GM23338 (cell line): Measurements from ENCODE around the gene PPFIA1.

Source experiments
- CREB1 ChIP-seq: fragments of 250-450 bp; sonication (Bioruptor Pico); IDR thresholded peaks from 2 replicates; pipeline ENCODE4 v1.5.0; 2020; ENCODE audit warnings: low read depth, mild to moderate bottlenecking, moderate library complexity
- EZH2 ChIP-seq: fragments of 200-600 bp; sonication (generic); IDR thresholded peaks from one replicate; pipeline ENCODE4 v1.8.0; 2017; ENCODE audit warnings: antibody characterized with exemption, mild to moderate bottlenecking, low read depth; ENCODE audit not compliant: unreplicated experiment
- EZH2phosphoT487 ChIP-seq: fragments of 200-600 bp; sonication (generic); IDR thresholded peaks from one replicate; pipeline ENCODE4 v1.8.1; 2018; ENCODE audit warnings: antibody characterized with exemption; ENCODE audit not compliant: unreplicated experiment
- JUNB ChIP-seq: IDR thresholded peaks from one replicate; pipeline ENCODE4 v1.6.1; 2016; ENCODE audit warnings: antibody characterized with exemption; ENCODE audit not compliant: unreplicated experiment
- NANOG ChIP-seq: IDR thresholded peaks from 2 replicates; pipeline ENCODE4 v1.6.1; 2016; ENCODE audit warnings: antibody characterized with exemption, borderline replicate concordance
- POLR2AphosphoS5 ChIP-seq: IDR thresholded peaks from 2 replicates; pipeline ENCODE4 v1.6.1; 2016; ENCODE audit warnings: antibody characterized with exemption, low read depth
- STAT1 ChIP-seq: IDR thresholded peaks from one replicate; pipeline ENCODE4 v1.6.1; 2016; ENCODE audit warnings: antibody characterized with exemption; ENCODE audit not compliant: unreplicated experiment
- ZNF114 ChIP-seq: fragments of 250-450 bp; sonication (Bioruptor Pico); IDR thresholded peaks from 2 replicates; pipeline ENCODE4 v1.5.0; 2020; ENCODE audit warnings: mild to moderate bottlenecking, moderate library complexity
- TF ChIP-seq, protein P1 (sequence below): IDR thresholded peaks from one replicate; pipeline ENCODE4 v1.6.1; 2018; ENCODE audit warnings: antibody characterized with exemption; ENCODE audit not compliant: unreplicated experiment
- TF ChIP-seq, protein P2 (sequence below), 2 experiments: fragments of 200-600 bp in 1 of 2; sonication (generic) in 1 of 2; conservative IDR thresholded peaks; 2 replicates each; pipeline versions ENCODE4 v1.5.1 to v1.6.1; 2016 to 2017; ENCODE audit warnings: antibody characterized with exemption in 2 of 2, low read depth in 2 of 2, mild to moderate bottlenecking in 2 of 2, moderate library complexity in 1 of 2
- TF ChIP-seq, protein P3 (sequence below): IDR thresholded peaks from 2 replicates; pipeline ENCODE4 v1.6.1; 2016; ENCODE audit warnings: antibody characterized with exemption

DNA sequence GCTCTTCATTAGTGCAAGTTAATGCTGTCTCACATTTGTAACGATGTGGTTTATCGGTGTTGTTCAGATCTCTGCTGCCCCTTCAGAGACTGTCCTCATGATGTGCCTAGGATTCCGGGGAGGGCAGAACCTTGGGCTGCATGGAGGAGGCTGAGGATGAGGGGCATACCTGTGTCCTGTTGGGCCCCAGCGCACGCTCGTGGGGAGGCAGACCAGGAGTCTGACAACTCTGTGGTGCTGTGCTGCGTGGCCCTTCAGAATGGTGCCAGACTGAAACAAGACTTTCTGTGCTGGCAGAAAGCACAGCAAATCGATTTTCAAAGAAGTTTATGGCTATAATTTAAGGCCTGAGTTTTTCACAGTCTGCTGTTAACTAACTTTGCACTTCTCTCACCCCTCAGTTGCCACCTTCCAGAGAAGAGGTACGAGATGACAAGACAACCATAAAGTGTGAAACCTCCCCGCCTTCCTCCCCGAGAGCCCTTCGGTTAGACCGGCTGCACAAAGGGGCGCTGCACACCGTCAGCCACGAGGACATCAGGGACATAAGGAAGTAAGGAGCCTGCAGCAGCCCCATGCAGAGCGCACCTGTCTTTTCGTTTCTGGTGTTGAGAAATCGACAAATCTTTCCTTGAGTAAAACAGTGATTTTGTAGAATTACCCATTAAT is 83.5 kb downstream of the PPFIA1 start:
- TF ChIP-seq, protein P1, sequence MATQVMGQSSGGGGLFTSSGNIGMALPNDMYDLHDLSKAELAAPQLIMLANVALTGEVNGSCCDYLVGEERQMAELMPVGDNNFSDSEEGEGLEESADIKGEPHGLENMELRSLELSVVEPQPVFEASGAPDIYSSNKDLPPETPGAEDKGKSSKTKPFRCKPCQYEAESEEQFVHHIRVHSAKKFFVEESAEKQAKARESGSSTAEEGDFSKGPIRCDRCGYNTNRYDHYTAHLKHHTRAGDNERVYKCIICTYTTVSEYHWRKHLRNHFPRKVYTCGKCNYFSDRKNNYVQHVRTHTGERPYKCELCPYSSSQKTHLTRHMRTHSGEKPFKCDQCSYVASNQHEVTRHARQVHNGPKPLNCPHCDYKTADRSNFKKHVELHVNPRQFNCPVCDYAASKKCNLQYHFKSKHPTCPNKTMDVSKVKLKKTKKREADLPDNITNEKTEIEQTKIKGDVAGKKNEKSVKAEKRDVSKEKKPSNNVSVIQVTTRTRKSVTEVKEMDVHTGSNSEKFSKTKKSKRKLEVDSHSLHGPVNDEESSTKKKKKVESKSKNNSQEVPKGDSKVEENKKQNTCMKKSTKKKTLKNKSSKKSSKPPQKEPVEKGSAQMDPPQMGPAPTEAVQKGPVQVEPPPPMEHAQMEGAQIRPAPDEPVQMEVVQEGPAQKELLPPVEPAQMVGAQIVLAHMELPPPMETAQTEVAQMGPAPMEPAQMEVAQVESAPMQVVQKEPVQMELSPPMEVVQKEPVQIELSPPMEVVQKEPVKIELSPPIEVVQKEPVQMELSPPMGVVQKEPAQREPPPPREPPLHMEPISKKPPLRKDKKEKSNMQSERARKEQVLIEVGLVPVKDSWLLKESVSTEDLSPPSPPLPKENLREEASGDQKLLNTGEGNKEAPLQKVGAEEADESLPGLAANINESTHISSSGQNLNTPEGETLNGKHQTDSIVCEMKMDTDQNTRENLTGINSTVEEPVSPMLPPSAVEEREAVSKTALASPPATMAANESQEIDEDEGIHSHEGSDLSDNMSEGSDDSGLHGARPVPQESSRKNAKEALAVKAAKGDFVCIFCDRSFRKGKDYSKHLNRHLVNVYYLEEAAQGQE: no peak
- TF ChIP-seq, protein P2, sequence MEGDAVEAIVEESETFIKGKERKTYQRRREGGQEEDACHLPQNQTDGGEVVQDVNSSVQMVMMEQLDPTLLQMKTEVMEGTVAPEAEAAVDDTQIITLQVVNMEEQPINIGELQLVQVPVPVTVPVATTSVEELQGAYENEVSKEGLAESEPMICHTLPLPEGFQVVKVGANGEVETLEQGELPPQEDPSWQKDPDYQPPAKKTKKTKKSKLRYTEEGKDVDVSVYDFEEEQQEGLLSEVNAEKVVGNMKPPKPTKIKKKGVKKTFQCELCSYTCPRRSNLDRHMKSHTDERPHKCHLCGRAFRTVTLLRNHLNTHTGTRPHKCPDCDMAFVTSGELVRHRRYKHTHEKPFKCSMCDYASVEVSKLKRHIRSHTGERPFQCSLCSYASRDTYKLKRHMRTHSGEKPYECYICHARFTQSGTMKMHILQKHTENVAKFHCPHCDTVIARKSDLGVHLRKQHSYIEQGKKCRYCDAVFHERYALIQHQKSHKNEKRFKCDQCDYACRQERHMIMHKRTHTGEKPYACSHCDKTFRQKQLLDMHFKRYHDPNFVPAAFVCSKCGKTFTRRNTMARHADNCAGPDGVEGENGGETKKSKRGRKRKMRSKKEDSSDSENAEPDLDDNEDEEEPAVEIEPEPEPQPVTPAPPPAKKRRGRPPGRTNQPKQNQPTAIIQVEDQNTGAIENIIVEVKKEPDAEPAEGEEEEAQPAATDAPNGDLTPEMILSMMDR (conservative IDR thresholded peaks at IDR 0.05; ENCODE audit: low read depth in 2 of 2): no peak
- no peak for TF ChIP-seq EZH2
- TF ChIP-seq CREB1 (CRISPR knock-in tag): no peak
- TF ChIP-seq JUNB: no peak
- TF ChIP-seq NANOG: no peak
- TF ChIP-seq POLR2AphosphoS5: no peak
- TF ChIP-seq, protein P3, sequence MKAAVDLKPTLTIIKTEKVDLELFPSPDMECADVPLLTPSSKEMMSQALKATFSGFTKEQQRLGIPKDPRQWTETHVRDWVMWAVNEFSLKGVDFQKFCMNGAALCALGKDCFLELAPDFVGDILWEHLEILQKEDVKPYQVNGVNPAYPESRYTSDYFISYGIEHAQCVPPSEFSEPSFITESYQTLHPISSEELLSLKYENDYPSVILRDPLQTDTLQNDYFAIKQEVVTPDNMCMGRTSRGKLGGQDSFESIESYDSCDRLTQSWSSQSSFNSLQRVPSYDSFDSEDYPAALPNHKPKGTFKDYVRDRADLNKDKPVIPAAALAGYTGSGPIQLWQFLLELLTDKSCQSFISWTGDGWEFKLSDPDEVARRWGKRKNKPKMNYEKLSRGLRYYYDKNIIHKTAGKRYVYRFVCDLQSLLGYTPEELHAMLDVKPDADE: no peak
- TF ChIP-seq EZH2phosphoT487: no peak
- TF ChIP-seq STAT1: no peak
- TF ChIP-seq ZNF114 (CRISPR knock-in tag): no peak
